Testis (tissue), 2 donors: ENCODE data around the gene SHISA6.

Experiments
- CTCF ChIP-seq, 3 experiments: fragments of 450-650 bp in 2 of 3; fragments of 200-600 bp in 1 of 3; sonication (generic) in 1 of 3; IDR thresholded peaks; one replicate each; pipeline ENCODE4 v1.5.1; 2016 to 2019; ENCODE audit warnings: antibody characterized with exemption in 3 of 3, mild to moderate bottlenecking in 2 of 3, moderate library complexity in 1 of 3
- POLR2A ChIP-seq: fragments of 450-650 bp; IDR thresholded peaks from one replicate; pipeline ENCODE4 v1.6.1; 2017; ENCODE audit warnings: antibody characterized with exemption, mild to moderate bottlenecking, moderate library complexity

DNA sequence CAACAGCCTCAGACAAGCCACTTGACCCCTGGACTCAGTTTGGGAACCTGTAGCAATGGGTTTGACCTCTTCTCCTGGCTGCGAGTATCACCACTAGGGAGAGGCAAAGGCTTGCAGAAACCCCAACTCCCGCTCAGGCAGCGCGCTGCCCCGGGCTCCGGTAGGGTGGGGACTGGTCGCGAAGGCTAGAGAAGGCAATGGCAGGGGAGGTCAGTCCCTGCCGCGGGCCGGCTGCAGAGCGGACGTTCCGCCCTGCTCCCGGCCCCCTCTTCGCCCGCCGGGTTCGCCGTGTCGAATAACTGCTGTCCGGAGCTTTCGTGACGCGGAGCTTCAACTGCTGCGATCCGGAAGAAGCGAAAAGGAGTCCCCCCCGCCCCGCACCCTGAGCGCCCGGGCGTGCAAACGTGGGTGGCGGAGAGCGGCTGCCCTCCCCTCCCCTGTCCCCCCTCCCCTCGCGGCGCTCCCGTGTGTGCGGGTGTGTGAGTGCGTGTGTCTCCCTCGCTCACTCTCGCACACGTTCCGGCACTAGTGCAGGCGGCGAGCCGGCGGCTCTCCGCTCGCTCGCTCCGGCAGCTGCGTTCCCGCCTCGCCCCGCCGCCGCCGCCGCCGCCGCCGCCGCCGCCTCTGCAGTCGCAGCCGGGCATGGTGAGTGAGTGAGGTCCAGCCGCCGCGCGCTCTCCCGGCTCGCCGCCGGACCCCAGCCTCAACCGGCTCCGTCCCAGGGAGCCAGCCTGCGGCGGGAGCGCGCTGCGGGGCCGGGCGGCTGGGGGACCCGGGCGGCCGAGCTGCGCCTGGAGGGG, 772 bp upstream of the SHISA6 start:
- no peak for TF ChIP-seq POLR2A
- peak in 1 of 3 experiments; percentile 21 for TF ChIP-seq CTCF (IDR thresholded peaks at IDR 0.05)
